Natural killer cell treated with Interleukin-12 subunit alpha and Interleukin-12 subunit beta and Interleukin-15 and Interleukin-18, amount 100 ng/mL, for 72 hours (primary cell): ENCODE data around the gene TRMT6. TPM values are rescaled to one million over a fixed set of nuclear protein-coding genes. Genes with fewer than 3 reads are reported as not detected.

Experiments used
- ATAC-seq, 2 donors: fragments of 150-1000 bp; cut with Tn5 transposase in 1 of 2; sonication (Bioruptor Pico), chemical (Tn5 transposase) in 1 of 2; 2 replicates each; pipeline ENCODE4 v1.10.0; 2021
- DNase-seq: peaks from one replicate; pipeline ENCODE4 v3.0.0; 2022; ENCODE audit warnings: low spot score
- H3K27ac Mint-ChIP-seq, 2 donors: 1 replicate in 1 of 2; 2 replicates in 1 of 2; pipeline ENCODE4 v1.8.0; 2022; ENCODE audit warnings: mixed read lengths in 2 of 2, mild to moderate bottlenecking in 1 of 2, moderate library complexity in 1 of 2
- H3K27me3 Mint-ChIP-seq, 2 donors: 1 replicate in 1 of 2; 2 replicates in 1 of 2; pipeline ENCODE4 v1.8.0; 2022; ENCODE audit warnings: mixed read lengths in 2 of 2
- H3K36me3 Mint-ChIP-seq: one replicate; pipeline ENCODE4 v1.8.0; 2022; ENCODE audit warnings: mixed read lengths
- H3K4me1 Mint-ChIP-seq, 2 donors: 1 replicate in 1 of 2; 2 replicates in 1 of 2; pipeline ENCODE4 v1.8.0; 2022; ENCODE audit warnings: low read depth in 2 of 2, mixed read lengths in 2 of 2, mild to moderate bottlenecking in 1 of 2
- H3K4me3 Mint-ChIP-seq: one replicate; pipeline ENCODE4 v1.8.0; 2022; ENCODE audit warnings: mixed read lengths
- H3K9me3 Mint-ChIP-seq: 2 replicates; pipeline ENCODE4 v1.8.0; 2022; ENCODE audit warnings: mixed read lengths
- total RNA-seq, 2 donors: library from RNA; stranded (reverse); gene quantifications; one replicate each; pipeline ENCODE4 v1.2.3, GENCODE V29; 2022

TRMT6 gene
- total RNA-seq, 2 donors from 2014 or later, result 20.1 to 28.6 TPM

DNA sequence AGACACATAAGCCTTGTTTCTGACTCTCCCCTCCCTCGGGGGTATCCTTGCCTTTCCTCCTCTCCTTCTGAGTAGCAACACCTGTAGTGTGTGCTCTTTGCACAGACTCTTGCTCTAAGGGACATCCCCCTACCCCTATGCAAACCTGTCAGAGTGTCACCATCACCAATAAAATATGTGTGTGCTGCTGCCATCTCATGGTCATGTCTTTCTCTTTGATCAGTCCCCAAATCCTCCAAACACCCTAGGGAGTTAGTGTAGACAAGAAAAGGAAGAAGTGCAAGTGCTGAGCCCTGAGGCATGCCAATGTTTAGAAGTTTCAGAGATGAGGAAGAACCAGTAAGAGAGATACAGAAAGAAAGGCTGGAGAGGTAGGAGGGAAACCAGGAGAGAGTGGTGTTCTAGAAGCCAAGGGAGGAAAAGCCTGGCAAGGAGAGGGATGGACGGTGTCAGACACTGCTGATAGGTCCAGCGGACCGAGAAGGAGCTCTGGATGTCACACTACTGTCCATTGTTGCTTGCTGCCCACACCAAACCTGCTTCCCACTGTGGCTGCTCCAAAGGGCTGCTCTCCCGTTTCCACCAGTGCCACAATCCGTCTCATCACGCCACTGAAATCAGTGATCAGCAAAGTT is 16.4 kb downstream of the TRMT6 start:
- Mint-ChIP-seq H3K27me3 (peaks cover 16 to 22% of the 10 kb centered on the region in 2 donors), H3K36me3 (no peaks in the 10 kb centered on the region), H3K4me3 (no peak overlapping the region), H3K4me1 (peaks cover 0 to 1% of the 10 kb centered on the region in 2 donors), H3K9me3 (no peaks in the 10 kb centered on the region), H3K27ac (no peak overlapping the region)
- DNase-seq (no peak), ATAC-seq (no peak)

DNA sequence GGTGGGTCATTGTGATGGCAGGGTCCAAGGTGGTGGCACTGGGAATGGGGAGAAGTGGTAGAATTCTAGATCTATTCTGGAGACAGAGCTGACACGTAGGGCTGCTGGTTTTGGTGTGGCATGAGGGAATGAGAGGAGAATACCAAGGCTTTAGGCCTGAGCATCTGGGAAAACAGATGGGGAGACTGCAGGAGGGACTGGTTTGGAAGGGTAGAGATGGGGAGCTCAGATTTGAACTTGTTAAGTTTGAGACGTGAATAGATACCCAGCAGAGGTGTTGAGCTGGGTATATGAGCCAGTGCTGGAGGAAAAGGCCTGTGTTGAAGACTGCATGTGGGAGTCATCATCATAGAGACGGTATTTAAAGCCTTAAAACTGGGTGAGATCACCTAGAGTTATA is 17.5 kb downstream of the TRMT6 start:
- no peak overlapping the region for H3K27ac Mint-ChIP-seq
- ATAC-seq (no peak), DNase-seq (no peak)
- peaks cover 21 to 24% of the 10 kb centered on the region in 2 donors for H3K27me3 Mint-ChIP-seq
- no peak overlapping the region for H3K4me3 Mint-ChIP-seq
- peaks cover 0 to 5% of the 10 kb centered on the region in 2 donors for H3K4me1 Mint-ChIP-seq
- no peaks in the 10 kb centered on the region for H3K9me3 Mint-ChIP-seq
- H3K36me3 Mint-ChIP-seq, result no peaks in the 10 kb centered on the region

DNA sequence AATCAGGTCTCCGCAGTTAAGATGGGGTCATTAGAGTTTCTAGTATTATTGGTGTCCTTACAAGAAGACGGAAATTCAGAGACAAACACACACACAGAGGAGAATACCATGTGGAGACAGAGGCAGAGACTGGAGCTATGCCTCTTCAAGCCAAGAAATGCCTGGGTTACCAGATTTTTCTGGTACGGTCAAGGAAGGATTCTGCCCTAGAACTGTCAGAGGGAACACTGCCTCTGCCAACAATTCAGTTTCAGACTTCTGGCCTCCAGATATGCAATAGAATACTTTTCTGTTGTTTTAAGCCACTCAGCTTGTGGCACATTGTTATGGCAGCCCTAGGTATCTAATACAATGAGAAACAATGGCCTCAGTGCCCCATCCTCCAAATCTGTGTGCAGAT is 18.9 kb downstream of the TRMT6 start:
- DNase-seq (no peak), ATAC-seq (no peak)
- no peak overlapping the region for H3K27ac Mint-ChIP-seq
- H3K36me3 Mint-ChIP-seq, result no peaks in the 10 kb centered on the region
- H3K27me3 Mint-ChIP-seq, result peaks cover 21 to 29% of the 10 kb centered on the region in 2 donors
- H3K9me3 Mint-ChIP-seq, result no peaks in the 10 kb centered on the region
- H3K4me1 Mint-ChIP-seq, result peaks cover 0 to 5% of the 10 kb centered on the region in 2 donors
- no peak overlapping the region for H3K4me3 Mint-ChIP-seq

DNA sequence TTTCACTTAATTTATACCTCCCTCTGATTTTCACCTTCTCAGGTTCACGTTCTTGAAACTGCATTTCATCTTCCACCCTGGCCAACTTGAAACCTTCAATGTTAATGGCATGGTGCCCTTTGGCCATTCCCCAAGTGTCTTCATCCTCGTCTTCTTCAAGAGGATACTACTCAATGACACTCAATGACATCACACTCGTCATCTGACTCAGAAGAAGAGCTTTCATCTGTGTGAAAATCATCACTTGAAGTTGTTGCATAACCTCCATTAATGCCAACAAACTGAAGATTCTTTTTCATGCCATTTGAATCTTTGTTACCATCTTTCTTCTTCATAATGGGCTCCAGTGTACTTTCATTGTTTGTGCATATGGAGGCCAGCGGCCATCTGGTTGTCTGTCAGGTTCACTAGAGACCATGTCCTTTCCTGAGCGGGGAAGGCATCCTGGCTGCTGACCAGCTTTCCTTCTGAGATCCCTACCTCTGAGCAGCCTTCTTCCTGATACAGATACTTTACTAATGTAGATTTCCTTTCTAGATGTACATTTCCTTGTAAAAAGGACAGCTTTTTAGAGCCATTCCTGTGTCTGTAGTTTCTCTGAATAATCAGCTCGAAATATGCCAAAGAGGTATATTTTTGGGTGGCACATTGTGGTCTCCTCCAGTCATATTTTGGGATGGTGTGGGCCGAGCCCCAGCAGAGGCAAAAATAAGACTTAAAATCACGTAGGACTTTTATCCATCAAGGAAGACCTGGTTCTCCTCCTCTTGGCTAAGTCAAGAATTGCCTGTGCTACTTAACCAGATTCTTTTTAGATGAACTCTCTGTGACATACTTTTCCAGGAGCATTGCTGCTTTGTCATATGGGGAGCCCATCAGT is 21.3 kb downstream of the TRMT6 start:
- no peak for DNase-seq
- peaks cover 0 to 5% of the 10 kb centered on the region in 2 donors for H3K4me1 Mint-ChIP-seq
- no peak overlapping the region for H3K4me3 Mint-ChIP-seq
- peaks cover 22 to 33% of the 10 kb centered on the region in 2 donors for H3K27me3 Mint-ChIP-seq
- H3K27ac Mint-ChIP-seq, result no peak overlapping the region
- no peaks in the 10 kb centered on the region for H3K36me3 Mint-ChIP-seq
- no peaks in the 10 kb centered on the region for H3K9me3 Mint-ChIP-seq
- no peak for ATAC-seq

- peaks cover 33 to 39% of the 10 kb centered on the region in 2 donors for H3K27me3 Mint-ChIP-seq
- no peaks in the 10 kb centered on the region for H3K9me3 Mint-ChIP-seq
- no peak overlapping the region for H3K4me3 Mint-ChIP-seq
- no peak overlapping the region for H3K27ac Mint-ChIP-seq
- H3K4me1 Mint-ChIP-seq, result peaks cover 0 to 5% of the 10 kb centered on the region in 2 donors
- ATAC-seq (no peak), DNase-seq (no peak)
- H3K36me3 Mint-ChIP-seq, result no peaks in the 10 kb centered on the region
Observed at GRCh38 chr20:5927749-5928462, 22.4 kb downstream of the TRMT6 start.

DNA sequence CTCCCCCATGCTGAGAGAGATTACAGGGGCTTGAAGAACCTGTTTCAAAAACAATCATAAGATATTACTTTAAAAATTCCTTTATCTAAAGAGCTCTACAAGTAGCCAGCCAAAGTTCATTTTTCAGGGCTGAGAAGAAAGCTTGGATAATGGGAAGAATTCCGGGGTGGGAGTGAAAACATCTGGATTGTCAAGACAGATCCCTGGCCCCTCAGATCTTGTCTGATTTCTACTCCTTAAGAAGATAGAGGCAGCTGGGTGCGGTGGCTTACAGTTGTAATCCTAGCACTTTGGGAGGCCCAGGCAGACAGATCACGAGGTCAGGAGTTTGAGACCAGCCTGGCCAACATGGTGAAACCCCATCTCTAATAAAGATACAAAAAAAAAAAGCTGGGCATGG is 24.8 kb downstream of the TRMT6 start:
- H3K4me1 Mint-ChIP-seq, result peaks cover 0 to 5% of the 10 kb centered on the region in 2 donors
- H3K27me3 Mint-ChIP-seq, result peaks cover 36 to 39% of the 10 kb centered on the region in 2 donors
- H3K36me3 Mint-ChIP-seq, result no peaks in the 10 kb centered on the region
- H3K4me3 Mint-ChIP-seq, result no peak overlapping the region
- H3K9me3 Mint-ChIP-seq, result no peaks in the 10 kb centered on the region
- ATAC-seq (no peak), DNase-seq (no peak)
- no peak overlapping the region for H3K27ac Mint-ChIP-seq

GRCh38 chr20:5923493-5923892 is 26.8 kb downstream of the TRMT6 start:
- Mint-ChIP-seq H3K9me3 (no peaks in the 10 kb centered on the region), H3K4me1 (peaks cover 10 to 13% of the 10 kb centered on the region in 2 donors)
- no peak for ATAC-seq

DNA sequence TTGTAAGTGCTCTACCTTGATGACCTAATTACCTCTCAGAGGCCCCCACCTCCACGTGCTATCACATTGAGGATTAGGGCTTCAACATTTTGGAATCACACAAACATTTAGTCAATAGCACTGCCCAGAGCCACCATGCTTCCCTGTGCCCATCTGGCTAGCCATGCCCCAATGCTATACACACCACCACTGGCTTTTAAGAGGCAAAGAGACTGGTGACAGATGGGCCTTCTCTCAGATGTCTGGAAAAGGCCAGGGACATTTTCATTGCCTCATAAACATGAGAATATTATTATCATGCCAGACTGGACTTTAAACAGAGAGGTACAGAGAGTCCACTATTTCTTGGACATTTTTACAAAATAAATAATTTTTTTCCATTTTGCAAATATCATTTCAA is 29.8 kb downstream of the TRMT6 start:
- no peak for ATAC-seq
- no peak for DNase-seq
- Mint-ChIP-seq H3K9me3 (no peaks in the 10 kb centered on the region), H3K36me3 (no peaks in the 10 kb centered on the region), H3K4me1 (peaks cover 10 to 13% of the 10 kb centered on the region in 2 donors), H3K4me3 (no peak overlapping the region), H3K27me3 (peaks cover 23 to 24% of the 10 kb centered on the region in 2 donors), H3K27ac (peak overlapping the region in 1 of 2 donors; percentile 7)

More at GRCh38 chr20:5923493-5923892, 26.8 kb downstream of the TRMT6 start:
- Mint-ChIP-seq H3K27ac (no peak overlapping the region), H3K27me3 (peaks cover 23% of the 10 kb centered on the region in 2 donors), H3K4me3 (no peak overlapping the region), H3K36me3 (no peaks in the 10 kb centered on the region)
- DNase-seq, result no peak

GRCh38 chr20:5919626-5920544 is 30.4 kb downstream of the TRMT6 start:
- H3K4me1 Mint-ChIP-seq, result peaks cover 10 to 13% of the 10 kb centered on the region in 2 donors
- peaks cover 23 to 30% of the 10 kb centered on the region in 2 donors for H3K27me3 Mint-ChIP-seq
- no peaks in the 10 kb centered on the region for H3K36me3 Mint-ChIP-seq
- H3K9me3 Mint-ChIP-seq, result no peaks in the 10 kb centered on the region
- ATAC-seq (peak in 1 of 2 donors; percentile 81), DNase-seq (no peak)
- H3K27ac Mint-ChIP-seq, result peak overlapping the region; percentile 7 to 14
- H3K4me3 Mint-ChIP-seq, result peak overlapping the region; percentile 7

- peaks cover 29 to 37% of the 10 kb centered on the region in 2 donors for H3K27me3 Mint-ChIP-seq
- DNase-seq, result no peak
- H3K27ac Mint-ChIP-seq, result peak overlapping the region in 1 of 2 donors; percentile 7
- H3K4me3 Mint-ChIP-seq, result no peak overlapping the region
- peak; percentile 60 to 80 for ATAC-seq
- H3K36me3 Mint-ChIP-seq, result no peaks in the 10 kb centered on the region
- H3K4me1 Mint-ChIP-seq, result peaks cover 10 to 13% of the 10 kb centered on the region in 2 donors
- H3K9me3 Mint-ChIP-seq, result no peaks in the 10 kb centered on the region
Observed at GRCh38 chr20:5918856-5919625, 31.3 kb downstream of the TRMT6 start.

DNA sequence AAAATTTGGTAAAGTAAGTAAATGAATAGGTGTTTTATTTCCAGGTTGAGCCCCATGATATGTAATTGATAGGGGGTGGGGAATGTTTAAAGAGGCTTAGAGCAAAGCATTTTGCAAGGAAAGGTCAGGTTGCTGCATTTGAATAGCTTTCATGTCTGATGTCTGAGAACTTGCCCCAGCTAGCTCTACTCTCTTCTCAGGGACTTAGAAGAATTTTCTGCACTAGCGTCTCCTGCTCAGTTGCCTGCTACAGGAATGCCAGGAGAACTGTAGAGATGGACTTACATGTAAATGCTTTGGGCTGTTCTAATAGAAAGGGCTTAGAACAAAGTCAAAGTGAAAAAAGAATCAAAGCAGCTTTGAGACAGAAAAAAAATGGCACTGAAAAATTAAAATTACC is 35.5 kb downstream of the TRMT6 start:
- H3K4me1 Mint-ChIP-seq, result peaks cover 18 to 21% of the 10 kb centered on the region in 2 donors
- H3K4me3 Mint-ChIP-seq, result no peak overlapping the region
- H3K9me3 Mint-ChIP-seq, result no peaks in the 10 kb centered on the region
- ATAC-seq, result no peak
- no peak for DNase-seq
- peaks cover 7% of the 10 kb centered on the region for H3K36me3 Mint-ChIP-seq
- H3K27ac Mint-ChIP-seq, result no peak overlapping the region
- peaks cover 36 to 50% of the 10 kb centered on the region in 2 donors for H3K27me3 Mint-ChIP-seq

GRCh38 chr20:5913166-5913565 is 37.2 kb downstream of the TRMT6 start:
- Mint-ChIP-seq H3K9me3 (no peaks in the 10 kb centered on the region), H3K27ac (no peak overlapping the region), H3K4me1 (peaks cover 6 to 11% of the 10 kb centered on the region in 2 donors), H3K27me3 (peaks cover 43 to 64% of the 10 kb centered on the region in 2 donors), H3K36me3 (peaks cover 7% of the 10 kb centered on the region), H3K4me3 (no peak overlapping the region)
- ATAC-seq (no peak), DNase-seq (no peak)
